SK-N-SH (cell line): ENCODE results near the gene RPA1. TPM values are rescaled to one million over a fixed set of nuclear protein-coding genes. Genes with fewer than 3 reads are reported as not detected.

Experiments used
- CTCF ChIA-PET: fragments of 300-600, 350-600 bp; formaldehyde crosslinking; extraction: SDS; loops from one replicate; lab custom pipeline; 2021; lab: Yijun Ruan, JAX
- POLR2A ChIA-PET: fragments of 350-600 bp; sonication (Branson Sonifier 250); formaldehyde crosslinking; extraction: SDS; loops from one replicate; lab custom pipeline; 2020; ENCODE audit warnings: antibody characterized with exemption, inconsistent platforms; lab: Yijun Ruan, JAX
- DNase-seq: peaks from one replicate; pipeline ENCODE4 v3.0.0; 2012
- H2AFZ ChIP-seq: fragments of 200-600 bp; sonication (generic); 2 replicates; pipeline ENCODE4 v1.8.1; 2016; ENCODE audit warnings: antibody characterized with exemption, mild to moderate bottlenecking, low read depth
- H3F3A ChIP-seq: fragments of 200-600 bp; sonication (generic); replicated peaks from 2 replicates; pipeline ENCODE3; 2016; ENCODE audit warnings: antibody characterized with exemption, mild to moderate bottlenecking; ENCODE audit not compliant: insufficient read depth
- H3K27ac ChIP-seq, 2 experiments: fragments of 200-500 bp in 1 of 2; fragments of 200-600 bp in 1 of 2; sonication (Bioruptor generic) in 1 of 2; sonication (generic), shearing (Covaris generic) in 1 of 2; 2 replicates each; pipeline versions ENCODE4 v1.5.1 to v1.6.1; 2014 to 2016; ENCODE audit warnings: low read depth in 2 of 2, inconsistent platforms in 1 of 2, low read length in 1 of 2, mild to moderate bottlenecking in 1 of 2, mixed read lengths in 1 of 2
- H3K27me3 ChIP-seq: fragments of 200-600 bp; sonication (generic), shearing (Covaris generic); 2 replicates; pipeline ENCODE4 v1.6.1; 2016; ENCODE audit warnings: mixed run types; ENCODE audit not compliant: insufficient read depth
- H3K36me3 ChIP-seq, 2 experiments: fragments of 200-500 bp in 1 of 2; fragments of 200-600 bp in 1 of 2; sonication (Bioruptor generic) in 1 of 2; sonication (generic) in 1 of 2; replicated peaks in 1 of 2; 2 replicates each; pipeline versions ENCODE3 to v1.5.1; 2014 to 2016; ENCODE audit warnings: low read length in 1 of 2, mild to moderate bottlenecking in 1 of 2; ENCODE audit not compliant: insufficient read depth in 2 of 2, control insufficient read depth in 1 of 2
- H3K4me1 ChIP-seq, 2 experiments: fragments of 200-500 bp in 1 of 2; fragments of 200-600 bp in 1 of 2; sonication (Bioruptor generic) in 1 of 2; sonication (generic), shearing (Covaris generic) in 1 of 2; 2 replicates each; pipeline versions ENCODE4 v1.5.1 to v1.6.1; 2014 to 2016; ENCODE audit warnings: low read depth in 1 of 2, low read length in 1 of 2, mixed run types in 1 of 2; ENCODE audit not compliant: insufficient read depth in 2 of 2, control insufficient read depth in 1 of 2
- H3K4me2 ChIP-seq: fragments of 200-600 bp; sonication (generic), shearing (Covaris generic); 2 replicates; pipeline ENCODE4 v1.6.1; 2017; ENCODE audit warnings: mixed run types
- H3K4me3 ChIP-seq, 2 experiments: fragments of 200-500 bp in 1 of 2; fragments of 200-600 bp in 1 of 2; sonication (Bioruptor generic) in 1 of 2; sonication (generic), shearing (Covaris generic) in 1 of 2; 2 replicates each; pipeline versions ENCODE4 v1.5.1 to v1.8.1; 2014 to 2016; ENCODE audit warnings: low read depth in 2 of 2, inconsistent platforms in 1 of 2, low read length in 1 of 2, mild to moderate bottlenecking in 1 of 2, mixed read lengths in 1 of 2, moderate library complexity in 1 of 2
- H3K79me2 ChIP-seq: fragments of 200-600 bp; sonication (generic); 2 replicates; pipeline ENCODE4 v1.8.1; 2017; ENCODE audit warnings: mild to moderate bottlenecking; ENCODE audit not compliant: insufficient read depth
- H3K9ac ChIP-seq: fragments of 200-600 bp; sonication (generic); 2 replicates; pipeline ENCODE4 v1.6.1; 2017; ENCODE audit warnings: mixed run types
- H3K9me2 ChIP-seq: fragments of 200-600 bp; sonication (generic); 2 replicates; pipeline ENCODE4 v1.6.1; 2017; ENCODE audit warnings: mixed run types
- H3K9me3 ChIP-seq: fragments of 200-600 bp; sonication (generic); 2 replicates; pipeline ENCODE4 v1.6.1; 2017; ENCODE audit warnings: mixed run types, mild to moderate bottlenecking, moderate library complexity
- H4K20me1 ChIP-seq: fragments of 200-600 bp; sonication (generic); 2 replicates; pipeline ENCODE4 v1.6.1; 2017; ENCODE audit warnings: mild to moderate bottlenecking, mixed run types; ENCODE audit not compliant: insufficient read depth
- CHD2 ChIP-seq: fragments of 150-350 bp; IDR thresholded peaks from 2 replicates; pipeline ENCODE4 v1.6.1; 2018; ENCODE audit warnings: low read length; ENCODE audit not compliant: partially characterized antibody
- EP300 ChIP-seq, 2 experiments: IDR thresholded peaks; 2 replicates each; pipeline versions ENCODE4 v1.4.0 to v1.6.1; 2012; ENCODE audit warnings: borderline replicate concordance in 1 of 2, low read depth in 1 of 2, low read length in 1 of 2
- FOSL2 ChIP-seq: IDR thresholded peaks from 2 replicates; pipeline ENCODE4 v1.4.0; 2012; ENCODE audit warnings: low read depth, mild to moderate bottlenecking, moderate library complexity, borderline replicate concordance
- FOXJ3 ChIP-seq: sonication (generic); formaldehyde crosslinking; IDR thresholded peaks from 2 replicates; pipeline ENCODE4 v1.5.1; 2020; ENCODE audit warnings: mild to moderate bottlenecking, missing genetic modification reagents
- GABPA ChIP-seq: IDR thresholded peaks from 2 replicates; pipeline ENCODE4 v1.4.0; 2012; ENCODE audit warnings: low read depth, mild to moderate bottlenecking
- NFIC ChIP-seq: IDR thresholded peaks from 2 replicates; pipeline ENCODE4 v1.4.0; 2012; ENCODE audit warnings: borderline replicate concordance
- POLR2AphosphoS5 ChIP-seq: IDR thresholded peaks from 2 replicates; pipeline ENCODE4 v1.6.1; 2012; ENCODE audit warnings: low read depth, low read length
- RAD21 ChIP-seq: IDR thresholded peaks from 2 replicates; pipeline ENCODE4 v1.6.1; 2012; ENCODE audit warnings: mild to moderate bottlenecking, low read length
- RCOR1 ChIP-seq: fragments of 150-350 bp; IDR thresholded peaks from 2 replicates; pipeline ENCODE4 v1.6.1; 2017; ENCODE audit warnings: antibody characterized with exemption, low read length
- RFX5 ChIP-seq: IDR thresholded peaks from 2 replicates; pipeline ENCODE4 v1.6.1; 2012; ENCODE audit warnings: mild to moderate bottlenecking, improper control_type of control experiment, low read length
- SIN3A ChIP-seq: IDR thresholded peaks from 2 replicates; pipeline ENCODE4 v1.6.1; 2012; ENCODE audit warnings: low read depth, mild to moderate bottlenecking, low read length, moderate library complexity, borderline replicate concordance
- SMC3 ChIP-seq: IDR thresholded peaks from 2 replicates; pipeline ENCODE4 v1.6.1; 2012; ENCODE audit warnings: low read depth, low read length, improper control_type of control experiment
- TAF1 ChIP-seq: IDR thresholded peaks from 2 replicates; pipeline ENCODE4 v1.6.1; 2012; ENCODE audit warnings: low read depth, mild to moderate bottlenecking, low read length, moderate library complexity, borderline replicate concordance
- TCF12 ChIP-seq: IDR thresholded peaks from 2 replicates; pipeline ENCODE4 v1.4.0; 2012
- ZBTB33 ChIP-seq: IDR thresholded peaks from 2 replicates; pipeline ENCODE4 v1.4.0; 2012; ENCODE audit warnings: low read depth, borderline replicate concordance
- WGBS: methylation state at CpG from one replicate; pipeline ENCODE4 v1.1.6; 2017; ENCODE audit warnings: low lambda C conversion rate; 5-methylcytosine and 5-hydroxymethylcytosine counted together
- polyA plus RNA-seq, 3 experiments: library from polyadenylated mRNA; depleted of rRNA; stranded (reverse); fragments of >200 nt; gene quantifications; 2 replicates each; pipeline ENCODE4 v1.2.3, GENCODE V29; 2012
- TF ChIP-seq, protein P1 (sequence below): IDR thresholded peaks from 2 replicates; pipeline ENCODE4 v1.6.1; 2012; ENCODE audit warnings: mild to moderate bottlenecking, low read depth, low read length, moderate library complexity
- TF ChIP-seq, protein P2 (sequence below): IDR thresholded peaks from 2 replicates; pipeline ENCODE4 v1.4.0; 2012; ENCODE audit warnings: low read depth, borderline replicate concordance

Gene RPA1
- polyA plus RNA-seq, 1 of the 3 experiments (the other 2 are of a cell fraction), result 47.2 TPM

DNA sequence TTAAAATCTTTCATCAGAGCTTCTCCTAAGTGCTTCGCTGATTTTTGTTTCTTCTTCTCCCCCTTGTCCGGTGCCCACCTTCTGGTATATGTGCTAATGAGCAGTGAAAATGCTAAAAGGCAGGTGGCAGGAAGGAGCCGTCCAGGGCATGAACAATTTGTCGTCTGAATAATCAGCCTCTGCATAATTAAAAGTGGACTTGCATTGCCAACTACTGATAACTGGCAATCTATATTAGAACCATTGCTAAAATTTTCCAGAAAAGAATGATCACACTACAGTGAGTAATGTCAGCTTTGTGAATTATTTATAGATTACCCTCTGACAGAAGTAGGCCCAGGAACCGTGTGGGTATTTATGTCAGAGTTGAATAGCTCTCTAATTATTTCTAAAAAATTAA is 39.9 kb upstream of the RPA1 start:
- no peak for DNase-seq
- no peak overlapping the region for H3K4me2 ChIP-seq
- H3K9me3 ChIP-seq, result no peaks in the 10 kb centered on the region
- no peaks in the 10 kb centered on the region for H3K27me3 ChIP-seq
- H4K20me1 ChIP-seq, result no peaks in the 10 kb centered on the region
- H3K27ac ChIP-seq, result peak overlapping the region; percentile 34 to 36; a peak in 3 of 4 replicates
- 55% methylated on average over 5 of the region's 5 CpGs for WGBS
- ChIA-PET CTCF (interaction anchor here (0.9 to 1.9 kb wide), 4 partner anchors 30 to 265 kb away, joined by 3 to 11 read pairs (median 3); partner anchors contain the start of gene HIC1), POLR2A (no interaction called here)
- peaks cover 3 to 14% of the 10 kb centered on the region in 2 experiments for H3K36me3 ChIP-seq
- TF ChIP-seq GABPA (no peak), POLR2AphosphoS5 (no peak), FOSL2 (no peak), NFIC (no peak), EP300 (IDR thresholded peaks at IDR 0.05; ENCODE audit: borderline replicate concordance in 1 of 2, low read depth in 1 of 2, low read length in 1 of 2) (no peak), TCF12 (no peak), RCOR1 (no peak), FOXJ3 (CRISPR knock-in tag) (no peak), TAF1 (no peak), SMC3 (no peak), CHD2 (no peak), ZBTB33 (no peak), RFX5 (no peak), RAD21 (no peak), SIN3A (no peak)
- TF ChIP-seq, protein P1, sequence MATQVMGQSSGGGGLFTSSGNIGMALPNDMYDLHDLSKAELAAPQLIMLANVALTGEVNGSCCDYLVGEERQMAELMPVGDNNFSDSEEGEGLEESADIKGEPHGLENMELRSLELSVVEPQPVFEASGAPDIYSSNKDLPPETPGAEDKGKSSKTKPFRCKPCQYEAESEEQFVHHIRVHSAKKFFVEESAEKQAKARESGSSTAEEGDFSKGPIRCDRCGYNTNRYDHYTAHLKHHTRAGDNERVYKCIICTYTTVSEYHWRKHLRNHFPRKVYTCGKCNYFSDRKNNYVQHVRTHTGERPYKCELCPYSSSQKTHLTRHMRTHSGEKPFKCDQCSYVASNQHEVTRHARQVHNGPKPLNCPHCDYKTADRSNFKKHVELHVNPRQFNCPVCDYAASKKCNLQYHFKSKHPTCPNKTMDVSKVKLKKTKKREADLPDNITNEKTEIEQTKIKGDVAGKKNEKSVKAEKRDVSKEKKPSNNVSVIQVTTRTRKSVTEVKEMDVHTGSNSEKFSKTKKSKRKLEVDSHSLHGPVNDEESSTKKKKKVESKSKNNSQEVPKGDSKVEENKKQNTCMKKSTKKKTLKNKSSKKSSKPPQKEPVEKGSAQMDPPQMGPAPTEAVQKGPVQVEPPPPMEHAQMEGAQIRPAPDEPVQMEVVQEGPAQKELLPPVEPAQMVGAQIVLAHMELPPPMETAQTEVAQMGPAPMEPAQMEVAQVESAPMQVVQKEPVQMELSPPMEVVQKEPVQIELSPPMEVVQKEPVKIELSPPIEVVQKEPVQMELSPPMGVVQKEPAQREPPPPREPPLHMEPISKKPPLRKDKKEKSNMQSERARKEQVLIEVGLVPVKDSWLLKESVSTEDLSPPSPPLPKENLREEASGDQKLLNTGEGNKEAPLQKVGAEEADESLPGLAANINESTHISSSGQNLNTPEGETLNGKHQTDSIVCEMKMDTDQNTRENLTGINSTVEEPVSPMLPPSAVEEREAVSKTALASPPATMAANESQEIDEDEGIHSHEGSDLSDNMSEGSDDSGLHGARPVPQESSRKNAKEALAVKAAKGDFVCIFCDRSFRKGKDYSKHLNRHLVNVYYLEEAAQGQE, result no peak
- TF ChIP-seq, protein P2, sequence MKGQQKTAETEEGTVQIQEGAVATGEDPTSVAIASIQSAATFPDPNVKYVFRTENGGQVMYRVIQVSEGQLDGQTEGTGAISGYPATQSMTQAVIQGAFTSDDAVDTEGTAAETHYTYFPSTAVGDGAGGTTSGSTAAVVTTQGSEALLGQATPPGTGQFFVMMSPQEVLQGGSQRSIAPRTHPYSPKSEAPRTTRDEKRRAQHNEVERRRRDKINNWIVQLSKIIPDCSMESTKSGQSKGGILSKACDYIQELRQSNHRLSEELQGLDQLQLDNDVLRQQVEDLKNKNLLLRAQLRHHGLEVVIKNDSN, result no peak
- peaks cover 32% of the 10 kb centered on the region for H3F3A ChIP-seq
- H3K4me3 ChIP-seq, result no peak overlapping the region
- H3K9me2 ChIP-seq, result no peaks in the 10 kb centered on the region
- no peak overlapping the region for H3K9ac ChIP-seq
- H3K4me1 ChIP-seq, result peaks cover 22 to 26% of the 10 kb centered on the region in 2 experiments
- H3K79me2 ChIP-seq, result peaks cover 36% of the 10 kb centered on the region; the same call in 1 of the 2 replicates
- no peak overlapping the region; the same call in 1 of the 2 replicates for H2AFZ ChIP-seq
